ENCODE results near the gene SPOCK1. TPM values are rescaled to one million over a fixed set of nuclear protein-coding genes. Genes with fewer than 3 reads are reported as not detected.

Gene SPOCK1
- total RNA-seq, 1 experiment from 2014 or later = 0.27 TPM

DNA sequence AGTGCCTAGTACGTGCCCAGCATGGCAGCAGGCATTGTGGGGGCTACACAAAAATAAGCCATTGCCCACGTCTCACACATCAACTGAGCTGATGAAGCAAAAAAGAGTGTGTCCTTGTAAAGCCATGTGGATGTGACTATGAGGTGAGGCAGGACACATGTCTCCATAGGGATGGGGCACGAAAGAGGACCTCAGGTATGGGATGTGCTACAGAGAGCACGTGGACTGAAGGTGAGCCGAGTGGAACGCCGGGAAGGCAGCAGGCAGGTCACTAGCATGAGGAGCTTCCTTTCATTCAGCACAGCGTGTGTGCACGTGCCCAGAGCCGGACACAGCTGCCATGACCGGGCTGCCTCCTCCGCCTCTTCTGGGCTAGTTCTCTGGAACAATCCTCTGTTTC lies 429.8 kb downstream of the SPOCK1 start:
- no peak overlapping the region for H3K4me3 ChIP-seq (replicated peaks in 1 of 2; ENCODE audit: low read depth in 1 of 2, low read length in 2 of 2)
- no peaks in the 10 kb centered on the region for H3K4me1 ChIP-seq (ENCODE audit: control insufficient read depth in 1 of 2, insufficient read depth in 2 of 2, low read length in 2 of 2)
- no peaks in the 10 kb centered on the region for H3K9me3 ChIP-seq (ENCODE audit: control insufficient read depth in 1 of 2, insufficient read depth in 1 of 2, low read depth in 1 of 2, low read length in 2 of 2)
- POLR2A ChIA-PET = no interaction called here
- no peaks in the 10 kb centered on the region for H3K79me2 ChIP-seq (ENCODE audit: insufficient read depth, low read length)
- H4K20me1 ChIP-seq (ENCODE audit: insufficient read depth) = no peaks in the 10 kb centered on the region
- H3K27me3 ChIP-seq (ENCODE audit: insufficient read depth, low read length) = peaks cover 56% of the 10 kb centered on the region
- no peaks in the 10 kb centered on the region for H3K36me3 ChIP-seq (ENCODE audit: control insufficient read depth in 1 of 2, insufficient read depth in 2 of 2, low read length in 2 of 2)
- intact Hi-C loops (cut with micrococcal nuclease) = no loop called here
- CTCF ChIA-PET = no interaction called here
- TF ChIP-seq, protein P1, sequence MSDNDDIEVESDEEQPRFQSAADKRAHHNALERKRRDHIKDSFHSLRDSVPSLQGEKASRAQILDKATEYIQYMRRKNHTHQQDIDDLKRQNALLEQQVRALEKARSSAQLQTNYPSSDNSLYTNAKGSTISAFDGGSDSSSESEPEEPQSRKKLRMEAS (IDR thresholded peaks at IDR 0.05) = no peak
- TF ChIP-seq EGR1 (IDR thresholded peaks at IDR 0.05; ENCODE audit: low read depth) = no peak
- no peak for TF ChIP-seq ZNF274 (IDR thresholded peaks at IDR 0.05; ENCODE audit: low read depth, low read length)
- no peak for TF ChIP-seq ELF1 (IDR thresholded peaks at IDR 0.05; ENCODE audit: borderline replicate concordance, low read depth)
- TF ChIP-seq TCF7L2 (IDR thresholded peaks at IDR 0.05; ENCODE audit: borderline replicate concordance, extremely low read depth, insufficient read depth, insufficient read length) = no peak
- no peak overlapping the region for H3K9ac ChIP-seq (ENCODE audit: low read length)
- ATAC-seq = no peak
- H3K4me2 ChIP-seq (ENCODE audit: low read length) = no peak overlapping the region
- no peaks in the 10 kb centered on the region for H3K9me2 ChIP-seq (ENCODE audit: insufficient read depth)
- RAD21 ChIA-PET (ENCODE audit: low non-redundant PET in 1 of 2, low total read pairs in 2 of 2, uncharacterized antibody in 2 of 2, unreplicated experiment in 2 of 2) = no interaction called here
- DNase-seq (ENCODE audit: low read depth, low spot score) = no peak
- no peak overlapping the region for H2AFZ ChIP-seq (ENCODE audit: low read depth, low read length, poor library complexity, severe bottlenecking)
- BruUV-seq (replicated peaks) = no TSS peak
- no peak overlapping the region for H3K27ac ChIP-seq (ENCODE audit: low read depth, low read length)

DNA sequence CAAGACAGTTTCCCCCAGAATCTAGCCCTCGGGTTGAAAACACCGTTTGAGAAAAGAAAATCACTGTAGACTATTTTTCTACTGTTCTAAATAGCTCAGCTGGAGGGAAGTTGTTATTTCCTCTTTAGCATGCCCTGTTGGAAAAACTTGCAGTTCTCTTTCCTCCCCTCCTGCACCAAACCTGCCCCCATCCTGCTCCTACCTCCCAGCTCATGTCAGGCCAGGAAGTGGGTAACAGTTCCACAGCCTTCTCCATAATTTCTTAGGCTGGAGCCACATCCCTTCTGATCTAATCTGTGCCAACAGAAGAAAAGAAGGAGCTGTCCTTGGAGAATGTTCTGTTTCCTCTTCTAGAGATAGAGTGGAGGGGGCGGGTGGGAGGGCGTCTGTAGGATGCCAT lies 437.7 kb downstream of the SPOCK1 start:
- BruUV-seq (replicated peaks) = no TSS peak
- Histone ChIP-seq H3K4me3 (replicated peaks in 1 of 2; ENCODE audit: low read depth in 1 of 2, low read length in 2 of 2) (no peak overlapping the region), H3K27me3 (ENCODE audit: insufficient read depth, low read length) (peaks cover 33% of the 10 kb centered on the region), H4K20me1 (ENCODE audit: insufficient read depth) (no peaks in the 10 kb centered on the region), H3K79me2 (ENCODE audit: insufficient read depth, low read length) (no peaks in the 10 kb centered on the region), H3K4me2 (ENCODE audit: low read length) (no peak overlapping the region), H3K9me2 (ENCODE audit: insufficient read depth) (no peaks in the 10 kb centered on the region), H2AFZ (ENCODE audit: low read depth, low read length, poor library complexity, severe bottlenecking) (no peak overlapping the region), H3K9me3 (ENCODE audit: control insufficient read depth in 1 of 2, insufficient read depth in 1 of 2, low read depth in 1 of 2, low read length in 2 of 2) (no peaks in the 10 kb centered on the region), H3K4me1 (ENCODE audit: control insufficient read depth in 1 of 2, insufficient read depth in 2 of 2, low read length in 2 of 2) (no peaks in the 10 kb centered on the region), H3K27ac (ENCODE audit: low read depth, low read length) (no peak overlapping the region), H3K9ac (ENCODE audit: low read length) (no peak overlapping the region), H3K36me3 (ENCODE audit: control insufficient read depth in 1 of 2, insufficient read depth in 2 of 2, low read length in 2 of 2) (no peaks in the 10 kb centered on the region)
- TF ChIP-seq EZH2phosphoT487 (IDR thresholded peaks at IDR 0.05; ENCODE audit: borderline replicate concordance) (no peak), ZFX (IDR thresholded peaks at IDR 0.05) (no peak), YY1 (IDR thresholded peaks at IDR 0.05; ENCODE audit: extremely low read depth, insufficient replicate concordance, low read depth, low read length) (no peak)
- TF ChIP-seq, protein P2, sequence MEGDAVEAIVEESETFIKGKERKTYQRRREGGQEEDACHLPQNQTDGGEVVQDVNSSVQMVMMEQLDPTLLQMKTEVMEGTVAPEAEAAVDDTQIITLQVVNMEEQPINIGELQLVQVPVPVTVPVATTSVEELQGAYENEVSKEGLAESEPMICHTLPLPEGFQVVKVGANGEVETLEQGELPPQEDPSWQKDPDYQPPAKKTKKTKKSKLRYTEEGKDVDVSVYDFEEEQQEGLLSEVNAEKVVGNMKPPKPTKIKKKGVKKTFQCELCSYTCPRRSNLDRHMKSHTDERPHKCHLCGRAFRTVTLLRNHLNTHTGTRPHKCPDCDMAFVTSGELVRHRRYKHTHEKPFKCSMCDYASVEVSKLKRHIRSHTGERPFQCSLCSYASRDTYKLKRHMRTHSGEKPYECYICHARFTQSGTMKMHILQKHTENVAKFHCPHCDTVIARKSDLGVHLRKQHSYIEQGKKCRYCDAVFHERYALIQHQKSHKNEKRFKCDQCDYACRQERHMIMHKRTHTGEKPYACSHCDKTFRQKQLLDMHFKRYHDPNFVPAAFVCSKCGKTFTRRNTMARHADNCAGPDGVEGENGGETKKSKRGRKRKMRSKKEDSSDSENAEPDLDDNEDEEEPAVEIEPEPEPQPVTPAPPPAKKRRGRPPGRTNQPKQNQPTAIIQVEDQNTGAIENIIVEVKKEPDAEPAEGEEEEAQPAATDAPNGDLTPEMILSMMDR (IDR thresholded peaks at IDR 0.05 in 2 of 3, conservative IDR thresholded peaks at IDR 0.05 in 1 of 3; ENCODE audit: borderline replicate concordance in 1 of 3, insufficient read depth in 1 of 3, low read depth in 2 of 3, low read length in 2 of 3) = no peak
- ATAC-seq = no peak
- no peak for DNase-seq (ENCODE audit: low read depth, low spot score)
- CTCF ChIA-PET = interaction anchor here (1.0 kb wide), 2 partner anchors 14 kb away, joined by 3 read pairs; no protein-coding TSS in a partner anchor
- RAD21 ChIA-PET (ENCODE audit: low non-redundant PET in 1 of 2, low total read pairs in 2 of 2, uncharacterized antibody in 2 of 2, unreplicated experiment in 2 of 2) = no interaction called here
- POLR2A ChIA-PET = no interaction called here
- intact Hi-C loops (cut with micrococcal nuclease) = no loop called here

All from HCT116 (cell line).